Kidney (tissue), 14 donors: ENCODE measurements around the gene MAPKBP1. TPM values are rescaled to one million over a fixed set of nuclear protein-coding genes. Genes with fewer than 3 reads are reported as not detected.

Experiments
- DNase-seq, 5 donors: peaks; one replicate each; pipeline ENCODE4 v3.0.0-alpha.2; 2013 to 2020
- FAIRE-seq: peaks from 2 replicates; lab custom pipeline; 2012; peaks lifted over from hg19 to GRCh38; lab: Jason Lieb, UNC
- H3K27ac ChIP-seq, 2 donors: one replicate each; pipeline ENCODE4 v1.7.0; 2013; ENCODE audit warnings: low read depth in 2 of 2, low read length in 2 of 2, inconsistent platforms in 1 of 2
- H3K27me3 ChIP-seq: one replicate; pipeline ENCODE4 v1.7.1; 2013; ENCODE audit warnings: low read length, inconsistent platforms; ENCODE audit not compliant: control insufficient read depth, insufficient read depth
- H3K36me3 ChIP-seq, 3 donors: one replicate each; pipeline versions ENCODE4 v1.7.0 to v1.7.1; 2013; ENCODE audit warnings: low read length in 3 of 3, control low read depth in 1 of 3, inconsistent platforms in 1 of 3; ENCODE audit not compliant: insufficient read depth in 3 of 3, control insufficient read depth in 2 of 3
- H3K4me1 ChIP-seq, 3 donors: one replicate each; pipeline versions ENCODE4 v1.7.0 to v1.7.1; 2013; ENCODE audit warnings: low read length in 3 of 3, inconsistent platforms in 1 of 3, low read depth in 1 of 3; ENCODE audit not compliant: control insufficient read depth in 2 of 3, insufficient read depth in 2 of 3
- H3K4me3 ChIP-seq, 3 donors: one replicate each; pipeline versions ENCODE4 v1.7.0 to v1.8.1; 2013; ENCODE audit warnings: low read length in 3 of 3, control low read depth in 1 of 3, inconsistent platforms in 1 of 3
- H3K9ac ChIP-seq, 3 donors: one replicate each; pipeline versions ENCODE4 v1.7.0 to v1.7.1; 2013; ENCODE audit warnings: low read length in 3 of 3, control low read depth in 1 of 3, inconsistent platforms in 1 of 3
- H3K9me3 ChIP-seq, 3 donors: one replicate each; pipeline versions ENCODE4 v1.7.0 to v1.7.1; 2013; ENCODE audit warnings: low read length in 3 of 3, control low read depth in 1 of 3, inconsistent platforms in 1 of 3; ENCODE audit not compliant: control insufficient read depth in 2 of 3, insufficient read depth in 1 of 3
- intact Hi-C: fragments of 100-400 bp; cut with DNase I; formaldehyde crosslinking; loops from one replicate; pipeline ENCODE4 v1.11.1; 2022
- polyA plus RNA-seq: library from polyadenylated mRNA; stranded (reverse); fragments of 350-450 nt; fragmentation: Illumina TruSeq; extraction: RNeasy Lipid Tissue Mini Kit (QIAGEN cat#74804); gene quantifications from one replicate; pipeline ENCODE4 v1.2.3, GENCODE V29; 2014; ENCODE audit warnings: low read depth, low replicate concordance; ENCODE audit not compliant: insufficient read depth
- total RNA-seq: library from RNA; stranded (reverse); fragmentation: NEBNext Ultra II Directional; extraction: Animal tissue kit (Norgen Biotek cat#: 25700); gene quantifications from one replicate; pipeline ENCODE4 v1.2.1, GENCODE V29; 2021
- TF ChIP-seq, protein P1 (sequence below): IDR thresholded peaks from 3 replicates; pipeline ENCODE4 v1.5.1; 2012; ENCODE audit warnings: mild to moderate bottlenecking, moderate library complexity, borderline replicate concordance; ENCODE audit not compliant: insufficient read depth; ENCODE audit errors: extremely low read depth
- donor health status: control.
- donor health status: control.
- donor health status: control.
- donor health status: control.
- donor health status: control.
- donor health status: DM: yes; HTN: yes; CAD: no.
- donor health status: Normal renal cell carcinoma (clear cell type).

The MAPKBP1 gene
- total and polyA plus RNA-seq, 2 donors from 2014 or later, result 3.7 to 28.6 TPM

GRCh38 chr15:41774882-41775417, 666 bp downstream of the MAPKBP1 start:
- FAIRE-seq, result no peak
- no peaks in the 10 kb centered on the region for H3K9me3 ChIP-seq
- DNase-seq, result peak in 1 of 5 donors; percentile 49
- H3K9ac ChIP-seq, result peak overlapping the region; percentile 78 to 96 (median 82)
- no peaks in the 10 kb centered on the region for H3K27me3 ChIP-seq
- TF ChIP-seq, protein P1, sequence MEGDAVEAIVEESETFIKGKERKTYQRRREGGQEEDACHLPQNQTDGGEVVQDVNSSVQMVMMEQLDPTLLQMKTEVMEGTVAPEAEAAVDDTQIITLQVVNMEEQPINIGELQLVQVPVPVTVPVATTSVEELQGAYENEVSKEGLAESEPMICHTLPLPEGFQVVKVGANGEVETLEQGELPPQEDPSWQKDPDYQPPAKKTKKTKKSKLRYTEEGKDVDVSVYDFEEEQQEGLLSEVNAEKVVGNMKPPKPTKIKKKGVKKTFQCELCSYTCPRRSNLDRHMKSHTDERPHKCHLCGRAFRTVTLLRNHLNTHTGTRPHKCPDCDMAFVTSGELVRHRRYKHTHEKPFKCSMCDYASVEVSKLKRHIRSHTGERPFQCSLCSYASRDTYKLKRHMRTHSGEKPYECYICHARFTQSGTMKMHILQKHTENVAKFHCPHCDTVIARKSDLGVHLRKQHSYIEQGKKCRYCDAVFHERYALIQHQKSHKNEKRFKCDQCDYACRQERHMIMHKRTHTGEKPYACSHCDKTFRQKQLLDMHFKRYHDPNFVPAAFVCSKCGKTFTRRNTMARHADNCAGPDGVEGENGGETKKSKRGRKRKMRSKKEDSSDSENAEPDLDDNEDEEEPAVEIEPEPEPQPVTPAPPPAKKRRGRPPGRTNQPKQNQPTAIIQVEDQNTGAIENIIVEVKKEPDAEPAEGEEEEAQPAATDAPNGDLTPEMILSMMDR, result no peak
- H3K4me3 ChIP-seq, result peak overlapping the region; percentile 66 to 90 (median 88)
- intact Hi-C loops, result loop anchor here (5.0 kb wide), 1 partner anchor 37 kb away; no protein-coding TSS in a partner anchor
- peak overlapping the region; percentile 75 to 85 for H3K27ac ChIP-seq
- peaks cover 3 to 27% (median 5%) of the 10 kb centered on the region in 3 donors for H3K4me1 ChIP-seq
- H3K36me3 ChIP-seq, result no peaks in the 10 kb centered on the region

- no peak overlapping the region for H3K27ac ChIP-seq
- H3K9ac ChIP-seq, result peak overlapping the region in 2 of 3 donors; percentile 78 to 82
- intact Hi-C loops, result no loop called here
Observed at GRCh38 chr15:41775651-41776050, 1.4 kb downstream of the MAPKBP1 start.

GRCh38 chr15:41777421-41777973, 3.2 kb downstream of the MAPKBP1 start:
- Histone ChIP-seq H3K4me1 (peaks cover 3 to 30% (median 5%) of the 10 kb centered on the region in 3 donors), H3K36me3 (no peaks in the 10 kb centered on the region), H3K27me3 (no peaks in the 10 kb centered on the region), H3K9me3 (no peaks in the 10 kb centered on the region), H3K27ac (no peak overlapping the region), H3K4me3 (no peak overlapping the region), H3K9ac (no peak overlapping the region)
- TF ChIP-seq, protein P1, result no peak
- intact Hi-C loops, result no loop called here
- FAIRE-seq (no peak), DNase-seq (no peak)

More at GRCh38 chr15:41775651-41776050, 1.4 kb downstream of the MAPKBP1 start:
- TF ChIP-seq, protein P1, result no peak
- FAIRE-seq, result no peak
- Histone ChIP-seq H3K36me3 (no peaks in the 10 kb centered on the region), H3K9me3 (no peaks in the 10 kb centered on the region), H3K4me1 (peaks cover 3 to 30% (median 5%) of the 10 kb centered on the region in 3 donors), H3K4me3 (peak overlapping the region; percentile 27 to 90 (median 88)), H3K27me3 (no peaks in the 10 kb centered on the region)
- DNase-seq, result no peak
